HG02870 (cell line): Measurements from ENCODE around the gene HNMT.
"Not testable (repeated sequence)": the region's sequence is repeated elsewhere in the genome, so short reads cannot be mapped to it uniquely, and the experiment has no call there.

Experiments used
- ATAC-seq: cut with Tn5 transposase; IDR thresholded peaks from one replicate; pipeline ENCODE4 v1.9.1; 2021; ENCODE audit warnings: mild to moderate bottlenecking, moderate library complexity; ENCODE audit not compliant: unreplicated experiment

The HNMT gene

DNA sequence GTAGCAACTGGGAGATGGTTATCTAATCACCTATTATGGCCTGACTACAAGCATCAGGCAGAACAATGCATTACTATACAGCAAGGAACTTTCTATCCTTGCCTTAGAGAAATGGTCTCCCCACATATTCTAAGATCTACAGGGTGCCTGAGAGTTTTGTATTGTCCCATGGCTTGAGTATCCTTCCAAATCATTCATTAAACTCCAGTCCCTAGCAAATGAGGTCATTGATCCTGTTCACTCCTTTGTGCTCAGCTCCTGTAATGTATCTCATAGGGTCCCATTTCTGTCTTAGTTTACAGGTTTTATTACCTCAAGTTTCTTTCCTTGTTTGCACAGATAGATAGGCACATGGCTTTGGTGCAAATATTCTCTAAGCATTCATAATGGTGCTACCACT is 9.0 kb downstream of the HNMT start:
- no peak for ATAC-seq

DNA sequence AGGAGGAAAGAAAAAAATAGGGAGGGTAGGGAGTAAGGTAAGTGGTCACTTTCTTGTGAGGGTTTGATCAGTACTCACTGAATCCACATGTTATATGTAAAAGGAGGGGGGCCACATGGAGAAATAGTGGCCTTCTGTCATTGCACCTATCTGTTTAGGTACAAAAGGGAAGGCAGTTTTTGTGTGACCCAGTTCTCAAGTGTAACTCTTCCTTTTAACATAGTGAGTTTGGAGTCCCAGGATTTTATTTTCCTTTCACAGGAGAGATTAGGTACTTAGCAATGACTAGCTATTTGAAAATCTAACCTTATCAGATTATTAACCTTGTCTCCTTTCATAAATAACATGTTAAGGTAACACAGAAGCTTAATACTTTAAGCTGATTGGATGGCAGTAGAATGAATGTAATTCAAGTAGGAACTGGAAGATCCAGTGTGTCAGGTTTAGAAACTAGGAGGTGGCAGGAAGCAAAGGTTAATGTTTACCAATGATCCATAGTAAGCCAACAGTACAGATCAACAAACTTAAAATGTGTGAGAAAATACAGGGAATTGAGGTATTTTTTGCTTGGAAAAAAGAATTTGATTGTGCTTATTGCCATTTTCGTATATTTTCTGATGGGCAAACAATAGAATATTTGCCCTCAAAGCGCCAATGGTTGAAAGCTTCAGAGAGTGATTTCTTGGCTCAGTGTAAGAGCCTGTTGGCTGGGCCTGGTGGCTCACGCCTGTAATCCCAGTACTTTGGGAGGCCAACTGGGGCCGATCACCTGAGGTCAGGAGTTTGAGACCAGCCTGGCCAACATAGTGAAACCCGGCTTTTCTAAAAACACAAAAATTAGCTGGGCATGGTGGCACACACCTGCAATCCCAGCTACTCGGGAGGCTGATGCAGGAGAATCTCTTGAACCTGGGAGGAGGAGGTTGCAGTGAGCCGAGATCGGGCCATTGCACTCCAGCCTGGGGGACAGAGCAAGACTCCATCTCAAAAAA is 11.3 kb downstream of the HNMT start:
- ATAC-seq: no peak

- ATAC-seq: no peak
Observed at GRCh38 chr2:137976274-137976673, 12.0 kb downstream of the HNMT start.

DNA sequence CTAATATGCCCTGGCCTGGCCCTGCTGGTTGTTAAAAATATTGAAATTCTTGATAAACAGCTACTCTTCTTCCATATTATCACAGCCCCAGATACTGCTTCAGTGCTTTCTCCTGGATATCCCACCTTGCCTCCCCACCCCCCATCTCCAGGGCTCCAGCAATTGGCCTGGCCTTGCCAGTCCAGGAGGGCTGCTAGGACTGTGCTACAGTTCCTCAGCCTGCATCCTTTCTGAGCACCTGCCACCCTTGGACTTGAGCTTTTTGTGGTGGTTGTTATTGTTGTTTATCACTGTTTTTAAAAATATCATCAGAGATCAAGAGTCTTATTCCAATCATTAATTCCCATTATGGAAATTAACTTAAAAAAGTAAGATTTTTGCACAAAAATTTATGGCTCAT is 13.5 kb downstream of the HNMT start:
- ATAC-seq: no peak

DNA sequence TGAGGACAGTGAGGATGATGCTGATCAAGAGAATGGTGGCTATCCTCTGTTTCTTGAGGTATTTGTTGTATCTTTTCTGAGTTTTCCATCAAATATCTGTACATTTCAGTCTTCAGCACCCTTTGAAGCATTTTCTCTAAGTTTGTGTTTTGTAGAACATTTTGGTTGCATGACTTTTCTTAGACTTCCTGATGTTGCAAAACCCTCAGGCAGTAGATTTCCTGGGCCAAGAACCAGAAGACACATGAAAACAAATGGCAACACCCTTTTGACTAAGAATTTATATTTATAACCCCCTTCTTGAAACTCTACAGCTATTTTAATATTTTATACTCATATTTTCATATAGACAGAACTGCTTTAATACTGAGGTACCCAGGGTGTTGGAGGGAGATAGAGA is 16.2 kb downstream of the HNMT start:
- ATAC-seq: no peak

DNA sequence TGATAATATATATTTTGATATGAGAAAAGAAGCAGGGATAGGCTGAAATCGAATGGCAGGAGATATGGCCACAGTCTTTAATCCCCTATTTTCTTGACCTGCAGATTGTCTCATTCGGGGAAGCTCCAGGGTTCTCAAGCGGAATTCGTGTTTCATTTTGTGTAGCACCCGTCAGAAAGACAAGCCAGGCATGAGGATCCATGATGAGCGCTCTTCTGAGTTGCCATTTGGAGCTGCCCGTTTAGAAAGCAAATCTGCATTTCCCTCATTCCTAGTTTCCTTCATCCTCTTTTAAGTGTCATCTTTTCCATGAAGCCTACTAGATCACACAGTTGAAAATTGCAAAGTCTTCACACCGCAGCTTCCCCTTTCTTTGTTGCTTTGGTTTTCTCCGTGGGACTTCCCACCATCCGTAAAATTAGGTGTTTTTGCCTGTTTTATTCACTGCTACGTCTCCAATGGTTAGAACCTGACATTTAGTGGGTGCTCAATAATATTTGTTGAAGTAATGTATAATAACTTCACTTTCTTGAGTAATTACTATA is 16.9 kb downstream of the HNMT start:
- ATAC-seq: no peak

DNA sequence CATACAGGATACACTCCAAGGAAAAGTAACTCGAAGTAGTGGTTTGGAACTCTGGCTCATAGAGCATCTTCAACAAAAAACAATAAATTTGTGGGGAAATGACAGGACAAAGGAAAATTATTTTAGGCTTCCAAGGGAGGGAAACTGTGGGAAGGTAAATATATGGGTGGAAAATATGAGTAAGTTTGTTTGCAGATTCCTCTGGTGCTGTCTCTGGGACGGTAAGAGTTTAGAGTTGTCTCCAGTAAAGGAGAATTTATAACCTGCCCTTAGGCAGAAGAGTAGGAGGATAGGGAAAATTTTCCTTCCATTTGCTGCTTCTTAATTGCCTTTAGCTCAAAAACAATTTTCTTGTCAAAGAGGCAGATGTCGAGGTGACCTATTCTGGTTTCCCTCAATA is 19.3 kb downstream of the HNMT start:
- no peak for ATAC-seq

DNA sequence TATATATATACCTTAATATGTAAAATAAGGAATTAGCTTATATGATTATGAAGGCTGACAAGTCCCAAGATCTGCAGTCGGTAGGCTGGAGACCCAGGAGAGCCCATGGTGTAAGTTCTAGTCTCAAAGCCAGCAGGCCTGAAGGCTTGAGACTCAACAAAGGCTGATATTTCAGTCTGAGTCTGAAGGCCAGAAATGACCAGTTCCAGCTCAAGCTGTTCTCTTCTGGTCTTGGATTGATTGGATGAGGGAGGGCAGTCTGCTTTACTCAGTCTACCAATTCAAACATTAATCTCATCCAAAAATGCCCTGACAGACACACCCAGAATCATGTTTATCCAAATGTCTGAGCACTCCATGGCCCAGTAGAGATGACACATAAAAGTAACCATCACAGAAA is 22.0 kb downstream of the HNMT start:
- ATAC-seq: no peak

DNA sequence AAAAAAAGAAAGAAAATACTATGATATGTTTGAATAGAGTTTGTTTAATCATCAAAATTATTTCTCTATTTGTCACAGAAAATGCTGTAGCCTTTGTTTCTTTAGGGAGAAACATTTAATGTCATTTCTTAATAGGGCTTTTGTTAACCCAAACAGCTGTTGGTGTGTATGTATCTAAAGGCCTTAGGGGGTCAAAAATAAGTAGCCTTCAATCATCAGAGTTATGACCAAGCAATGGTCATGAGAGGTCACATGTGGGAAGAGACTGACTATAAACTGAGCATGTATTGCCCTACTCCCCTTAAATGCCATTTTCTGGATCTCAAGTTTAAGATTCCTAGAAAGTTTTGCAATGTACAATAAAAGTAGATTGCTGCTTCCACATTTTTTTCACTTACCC is 22.7 kb downstream of the HNMT start:
- no peak for ATAC-seq

DNA sequence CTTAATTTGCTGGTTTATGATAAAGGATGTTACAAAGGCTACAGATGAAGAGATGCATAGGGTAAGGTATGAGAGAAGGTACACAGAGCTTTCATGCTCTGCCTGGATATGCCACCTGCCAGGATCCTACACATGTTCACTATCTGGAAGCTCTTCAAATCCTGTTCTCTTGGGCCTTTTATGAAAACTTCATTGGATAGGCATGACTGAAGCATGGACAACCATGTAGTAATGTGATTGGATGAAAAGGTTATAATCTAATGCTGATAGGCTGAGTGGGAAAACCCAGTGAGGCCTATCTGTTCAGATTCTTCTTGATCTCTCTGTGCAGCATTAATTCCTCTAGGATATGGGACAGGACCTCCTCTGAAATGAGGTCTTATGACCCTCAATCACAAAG is 26.8 kb downstream of the HNMT start:
- ATAC-seq: no peak

GRCh38 chr2:137992039-137992646 is 27.9 kb downstream of the HNMT start:
- no peak for ATAC-seq

GRCh38 chr2:137993715-137994476 is 29.6 kb downstream of the HNMT start:
- ATAC-seq: not testable (repeated sequence)

DNA sequence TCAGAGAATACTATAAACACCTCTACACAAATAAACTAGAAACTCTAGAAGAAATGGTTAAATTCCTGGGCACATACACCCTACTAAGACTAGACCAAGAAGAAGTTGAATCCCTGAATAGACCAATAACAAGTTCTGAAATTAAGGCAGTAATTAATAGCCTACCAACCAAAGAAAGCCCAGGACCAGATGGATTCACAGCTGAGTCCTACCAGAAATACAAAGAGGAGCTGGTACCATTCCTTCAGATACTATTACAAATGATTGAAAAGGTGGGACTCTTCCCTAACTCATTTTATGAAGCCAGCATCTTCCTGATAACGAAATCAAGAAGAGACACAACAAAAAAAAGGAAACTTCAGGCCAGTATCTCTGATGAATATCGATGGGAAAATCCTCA is 31.1 kb downstream of the HNMT start:
- ATAC-seq: not testable (repeated sequence)

- not testable (repeated sequence) for ATAC-seq
Observed at GRCh38 chr2:137996158-137996557, 31.9 kb downstream of the HNMT start.

DNA sequence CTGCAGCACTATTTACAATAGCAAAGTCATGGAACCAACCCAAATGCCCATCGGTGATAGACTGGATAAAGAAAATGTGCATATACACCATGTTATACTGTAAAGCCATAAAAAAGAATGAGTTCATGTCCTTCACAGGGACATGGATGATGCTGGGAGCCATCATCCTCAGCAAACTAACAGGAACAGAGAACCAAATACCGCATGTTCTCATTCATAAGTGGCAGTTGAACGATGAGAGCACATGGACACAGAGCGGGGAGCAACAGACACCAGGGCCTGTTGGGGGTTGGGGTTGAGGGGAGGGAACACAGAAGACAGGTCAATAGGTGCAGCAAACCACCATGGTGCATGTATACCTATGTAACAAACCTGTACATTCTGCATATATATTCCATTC is 33.5 kb downstream of the HNMT start:
- ATAC-seq: no peak

GRCh38 chr2:137998503-137998902 is 34.2 kb downstream of the HNMT start:
- no peak for ATAC-seq

GRCh38 chr2:137999273-137999672 is 35.0 kb downstream of the HNMT start:
- ATAC-seq: no peak

DNA sequence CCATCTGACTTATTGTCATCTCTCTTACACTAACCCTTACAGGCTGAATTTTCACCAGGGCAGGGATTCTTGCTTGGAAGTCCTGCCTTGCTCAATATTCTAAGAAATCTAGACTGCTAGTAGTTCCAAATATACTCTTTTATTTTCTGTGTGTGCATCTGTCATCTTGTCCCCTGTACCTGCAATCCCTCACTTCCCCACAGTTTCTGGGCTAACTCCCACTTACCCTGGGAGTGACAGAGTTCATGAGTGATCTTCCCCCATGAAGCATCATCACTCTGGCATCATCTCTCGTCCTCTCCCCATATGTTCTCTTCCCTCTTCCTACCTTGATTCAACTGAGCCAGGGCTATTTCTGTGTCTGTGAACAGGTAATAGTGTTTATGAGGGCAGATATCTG is 35.7 kb downstream of the HNMT start:
- no peak for ATAC-seq

DNA sequence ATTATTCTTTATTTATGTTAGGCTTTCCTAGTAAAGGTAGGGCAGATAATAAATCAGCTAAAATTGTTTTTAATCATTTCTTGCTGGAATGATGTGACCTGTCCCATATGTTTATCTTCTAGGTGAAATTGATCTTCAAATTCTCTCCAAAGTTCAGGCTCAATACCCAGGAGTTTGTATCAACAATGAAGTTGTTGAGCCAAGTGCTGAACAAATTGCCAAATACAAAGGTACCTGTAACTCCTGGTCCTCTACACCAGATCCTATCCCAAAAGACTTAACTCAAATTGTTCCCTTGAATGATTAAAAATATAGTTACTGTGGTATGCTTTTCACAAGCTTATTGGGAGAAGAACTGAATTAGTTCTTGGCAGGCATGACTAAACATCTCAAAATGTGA is 36.5 kb downstream of the HNMT start:
- ATAC-seq: no peak

GRCh38 chr2:138003411-138003810 is 39.1 kb downstream of the HNMT start:
- no peak for ATAC-seq

DNA sequence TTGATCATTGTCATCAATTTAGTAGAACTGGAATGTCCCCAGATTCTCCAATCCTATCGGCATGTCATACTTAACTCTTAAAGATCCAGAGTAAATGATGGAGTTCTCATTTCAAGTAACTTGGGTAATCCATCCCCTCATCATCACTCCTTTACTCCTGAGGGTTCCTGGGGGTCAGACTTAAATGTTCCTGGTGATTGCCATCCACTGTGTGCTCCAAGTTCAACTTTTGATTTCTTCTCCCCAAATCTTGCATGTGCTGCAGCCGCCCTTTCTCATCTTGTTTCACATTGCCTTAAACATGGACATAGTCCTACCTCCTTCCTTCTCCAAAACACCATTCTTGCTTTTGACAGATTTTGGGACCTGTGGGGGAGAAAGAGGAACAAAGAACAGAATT is 43.2 kb downstream of the HNMT start:
- no peak for ATAC-seq
